ENCODE results near the gene TRAPPC3. TPM values are rescaled to one million over a fixed set of nuclear protein-coding genes. Genes with fewer than 3 reads are reported as not detected.

Gene TRAPPC3
- total RNA-seq, 1 donor from 2014 or later = 52.1 TPM

GRCh38 chr1:36089393-36090121, 59.7 kb downstream of the TRAPPC3 start:
- TF ChIP-seq CTCF (IDR thresholded peaks at IDR 0.05) (no peak), POLR2AphosphoS5 (IDR thresholded peaks at IDR 0.05; ENCODE audit: insufficient read depth in 1 of 2, low read depth in 1 of 2) (no peak), POLR2A (IDR thresholded peaks at IDR 0.05) (no peak)
- DNase-seq (ENCODE audit: extremely low spot score in 2 of 2) = no peak
- intact Hi-C loops (cut with DNase I) = no loop called here
- Histone ChIP-seq H3K4me3 (peak overlapping the region; percentile 89 to 99), H3K9me3 (no peaks in the 10 kb centered on the region), H3K27me3 (no peaks in the 10 kb centered on the region), H3K4me1 (peaks cover 30% of the 10 kb centered on the region), H3K36me3 (peaks cover 0 to 34% of the 10 kb centered on the region in 2 donors), H3K27ac (peak overlapping the region; percentile 88)

GRCh38 chr1:36088577-36089392, 60.5 kb downstream of the TRAPPC3 start, which contains the start of gene ADPRS:
TSS of gene ADPRS (plus strand) at chr1:36088892. CDS start at chr1:36088905, 13 bp downstream.
- peak; percentile 78 to 86 for TF ChIP-seq POLR2AphosphoS5 (IDR thresholded peaks at IDR 0.05; ENCODE audit: insufficient read depth in 1 of 2, low read depth in 1 of 2)
- peak in 1 of 2 donors; percentile 60 for TF ChIP-seq POLR2A (IDR thresholded peaks at IDR 0.05)
- TF ChIP-seq CTCF (IDR thresholded peaks at IDR 0.05) = peak; percentile 89 to 99 (median 99)
- Histone ChIP-seq H3K36me3 (peaks cover 0 to 26% of the 10 kb centered on the region in 2 donors), H3K4me3 (peak within 1 kb of the TSS; percentile 89 to 99), H3K4me1 (peaks cover 38% of the 10 kb centered on the region), H3K9me3 (no peaks in the 10 kb centered on the region), H3K27me3 (no peaks in the 10 kb centered on the region), H3K27ac (peak within 1 kb of the TSS; percentile 88)
- DNase-seq (ENCODE audit: extremely low spot score in 2 of 2) = peak in 1 of 2 donors; percentile 96
- intact Hi-C loops (cut with DNase I) = no loop called here

GRCh38 chr1:36088265-36088576, 61.1 kb downstream of the TRAPPC3 start:
- TF ChIP-seq POLR2A (IDR thresholded peaks at IDR 0.05) = no peak
- TF ChIP-seq CTCF (IDR thresholded peaks at IDR 0.05) = no peak
- no peak for TF ChIP-seq POLR2AphosphoS5 (IDR thresholded peaks at IDR 0.05; ENCODE audit: insufficient read depth in 1 of 2, low read depth in 1 of 2)
- Histone ChIP-seq H3K4me1 (peaks cover 40% of the 10 kb centered on the region), H3K9me3 (no peaks in the 10 kb centered on the region), H3K27me3 (no peaks in the 10 kb centered on the region), H3K27ac (peak overlapping the region; percentile 88), H3K4me3 (peak overlapping the region; percentile 89 to 99), H3K36me3 (peaks cover 0 to 21% of the 10 kb centered on the region in 2 donors)
- DNase-seq (ENCODE audit: extremely low spot score in 2 of 2) = no peak
- intact Hi-C loops (cut with DNase I) = no loop called here

GRCh38 chr1:36087233-36088123, 61.8 kb downstream of the TRAPPC3 start:
- peaks cover 40% of the 10 kb centered on the region for H3K4me1 ChIP-seq
- no peak overlapping the region for H3K27ac ChIP-seq
- no peak for DNase-seq (ENCODE audit: extremely low spot score in 2 of 2)
- peak overlapping the region in 1 of 2 donors; percentile 99 for H3K4me3 ChIP-seq
- TF ChIP-seq POLR2A (IDR thresholded peaks at IDR 0.05) = no peak
- no peak for TF ChIP-seq POLR2AphosphoS5 (IDR thresholded peaks at IDR 0.05; ENCODE audit: insufficient read depth in 1 of 2, low read depth in 1 of 2)
- no peak for TF ChIP-seq CTCF (IDR thresholded peaks at IDR 0.05)
- no peaks in the 10 kb centered on the region for H3K27me3 ChIP-seq
- intact Hi-C loops (cut with DNase I) = no loop called here
- no peaks in the 10 kb centered on the region for H3K9me3 ChIP-seq
- H3K36me3 ChIP-seq = peaks cover 0 to 13% of the 10 kb centered on the region in 2 donors

Small RNA genes within 50 kb of the gene (small RNA-seq; reads per million reads assigned to genes)
- not detected for gene RN7SL131P

Other genes with a start within 250 kb of the TRAPPC3 start
- 17.2 TPM for gene AGO3, start 218.4 kb downstream of the TRAPPC3 start, total RNA-seq
- gene TEKT2, start 65.4 kb downstream of the TRAPPC3 start, total RNA-seq = not detected
- 32.2 TPM for gene ADPRS, start 60.6 kb downstream of the TRAPPC3 start, total RNA-seq
- 6.4 TPM for gene COL8A2, start 24.3 kb downstream of the TRAPPC3 start, total RNA-seq
- 93.8 TPM for gene MAP7D1, start 6.7 kb upstream of the TRAPPC3 start, total RNA-seq
- gene THRAP3, start 75.0 kb upstream of the TRAPPC3 start, total RNA-seq = 57.7 TPM
- 17.2 TPM for gene SH3D21, start 156.9 kb upstream of the TRAPPC3 start, total RNA-seq
- 101 TPM for gene EVA1B, start 174.2 kb upstream of the TRAPPC3 start, total RNA-seq
- gene STK40, start 236.4 kb upstream of the TRAPPC3 start, total RNA-seq = 35.4 TPM
- gene LSM10, start 248.4 kb upstream of the TRAPPC3 start, total RNA-seq = 45.2 TPM

Data from vagina (tissue), 2 donors.